ENCODE measurements around the gene SSB.
"Not testable (repeated sequence)": the region's sequence is repeated elsewhere in the genome, so short reads cannot be mapped to it uniquely, and the experiment has no call there.

Gene SSB

GRCh38 chr2:169839954-169840746, 41.5 kb downstream of the SSB start:
- no peak overlapping the region for H3K27ac ChIP-seq
- TF ChIP-seq ZFX (IDR thresholded peaks at IDR 0.05; ENCODE audit: borderline replicate concordance) (no peak), CTCF (IDR thresholded peaks at IDR 0.05) (no peak)

- H3K27ac ChIP-seq, result no peak overlapping the region
- no peak for TF ChIP-seq ZFX (IDR thresholded peaks at IDR 0.05; ENCODE audit: borderline replicate concordance)
- TF ChIP-seq CTCF (IDR thresholded peaks at IDR 0.05), result no peak
Measured at GRCh38 chr2:169840747-169841142, 42.1 kb downstream of the SSB start.

GRCh38 chr2:169841625-169842024, 43.0 kb downstream of the SSB start:
- H3K27ac ChIP-seq, result not testable (repeated sequence)

GRCh38 chr2:169845016-169845415, 46.3 kb downstream of the SSB start:
- no peak overlapping the region for H3K27ac ChIP-seq
- TF ChIP-seq CTCF (IDR thresholded peaks at IDR 0.05) (no peak), ZFX (IDR thresholded peaks at IDR 0.05; ENCODE audit: borderline replicate concordance) (no peak)

GRCh38 chr2:169848959-169849693, 50.5 kb downstream of the SSB start:
- H3K27ac ChIP-seq, result not testable (repeated sequence)

GRCh38 chr2:169849710-169850109, 51.0 kb downstream of the SSB start:
- TF ChIP-seq CTCF (IDR thresholded peaks at IDR 0.05), result no peak
- TF ChIP-seq ZFX (IDR thresholded peaks at IDR 0.05; ENCODE audit: borderline replicate concordance), result no peak
- H3K27ac ChIP-seq, result no peak overlapping the region

GRCh38 chr2:169853041-169853668, 54.5 kb downstream of the SSB start:
- H3K27ac ChIP-seq, result no peak overlapping the region
- TF ChIP-seq CTCF (IDR thresholded peaks at IDR 0.05), result no peak
- no peak for TF ChIP-seq ZFX (IDR thresholded peaks at IDR 0.05; ENCODE audit: borderline replicate concordance)

GRCh38 chr2:169855281-169856258, 56.9 kb downstream of the SSB start:
- not testable (repeated sequence) for H3K27ac ChIP-seq
